ENCODE results near the gene DOCK2.

DOCK2 gene

DNA sequence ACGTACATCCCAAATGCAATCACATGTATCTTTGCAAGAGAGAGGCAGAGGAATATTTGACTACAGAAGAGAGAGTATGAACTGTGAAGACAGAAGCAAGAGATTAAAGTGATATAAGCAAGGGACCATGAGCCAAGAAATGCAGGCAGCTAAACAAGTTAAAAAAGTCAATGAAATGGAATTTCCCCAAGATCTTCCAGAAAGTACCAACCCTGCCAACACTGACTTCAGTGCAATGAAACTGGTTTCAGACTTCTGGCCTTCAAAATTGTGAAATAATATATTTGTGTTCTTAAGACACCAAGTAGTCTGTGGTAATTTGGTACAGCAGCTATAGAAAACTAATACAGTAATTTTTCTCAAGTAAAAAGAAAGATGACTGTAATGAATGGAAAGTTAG, 489.6 kb downstream of the DOCK2 start:
- no peak for DNase-seq (ENCODE audit: low read depth)

DNA sequence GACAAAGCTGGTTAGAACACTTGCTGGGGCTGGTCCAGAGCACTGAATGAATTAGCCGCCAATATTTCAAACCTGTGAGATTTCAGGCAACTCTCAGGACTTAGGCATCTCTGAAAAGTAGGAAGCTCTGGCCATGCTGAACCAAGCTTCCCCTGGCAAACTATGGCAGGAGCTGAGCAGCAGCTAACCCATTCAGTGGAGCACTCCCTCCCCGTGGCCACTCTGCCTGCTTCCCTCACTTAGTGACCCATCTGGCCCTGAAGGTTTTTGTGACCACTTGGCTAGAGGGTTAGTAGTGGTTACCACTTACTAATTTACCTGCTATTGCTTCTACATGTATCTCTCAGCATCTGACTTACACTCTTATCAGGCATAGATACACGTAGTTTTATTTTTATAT, 494.2 kb downstream of the DOCK2 start:
- DNase-seq (ENCODE audit: low read depth): no peak

DNA sequence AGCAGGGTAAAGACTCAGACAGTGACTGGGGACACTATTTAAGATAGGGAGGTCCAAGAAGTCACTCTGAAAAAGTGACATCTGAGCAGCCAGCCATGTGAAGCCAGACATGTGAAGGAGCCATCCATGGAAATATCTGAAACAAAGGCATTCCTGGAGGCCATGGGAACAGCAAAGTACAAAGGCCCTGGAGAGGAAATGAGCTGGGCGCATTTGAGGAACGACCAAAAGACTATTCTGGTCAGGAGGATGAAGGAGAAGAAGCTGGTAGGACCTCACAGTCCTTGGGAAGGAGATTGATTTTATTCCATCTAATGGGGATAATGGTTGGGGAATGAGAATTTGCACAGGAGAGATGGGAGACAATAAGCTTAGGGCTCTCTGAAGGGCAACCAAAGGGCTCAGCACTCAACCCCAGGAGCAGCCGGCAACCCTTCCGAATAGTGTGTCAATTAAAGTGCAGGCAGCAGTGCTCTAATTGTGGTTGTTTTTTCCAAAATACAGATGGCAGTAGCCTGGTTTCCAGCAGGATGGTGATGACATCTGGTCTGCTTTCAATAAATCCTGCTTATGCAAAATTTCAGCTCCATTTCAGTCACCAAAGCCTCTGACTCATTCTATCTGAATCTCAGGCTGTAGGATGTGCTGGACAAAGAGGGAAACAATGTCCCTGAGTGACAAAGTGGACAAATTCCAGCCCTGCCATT, 495.3 kb downstream of the DOCK2 start:
- DNase-seq (ENCODE audit: low read depth): peak; percentile 76
